Osteoblast (primary cell): ENCODE results near the gene CD79B. TPM values are rescaled to one million over a fixed set of nuclear protein-coding genes. Genes with fewer than 3 reads are reported as not detected.
A peak's percentile ranks its signal among the peaks of the same experiment; 100 is the strongest.
"Not testable (repeated sequence)": the region's sequence is repeated elsewhere in the genome, so short reads cannot be mapped to it uniquely, and the experiment has no call there.

ENCODE experiments used
- DNase-seq: peaks from one replicate; pipeline ENCODE4 v3.0.0; 2011; ENCODE audit warnings: low spot score, mixed read lengths; ENCODE audit not compliant: insufficient read length; ENCODE audit errors: missing footprints
- H2AFZ ChIP-seq: 2 replicates; pipeline ENCODE4 v1.6.0; 2011; ENCODE audit warnings: mild to moderate bottlenecking, low read length
- H3K27ac ChIP-seq: 2 replicates; pipeline ENCODE4 v1.5.1; 2011; ENCODE audit warnings: mild to moderate bottlenecking, low read depth, low read length, moderate library complexity
- H3K27me3 ChIP-seq: 2 replicates; pipeline ENCODE4 v1.6.0; 2012; ENCODE audit warnings: mild to moderate bottlenecking, control low read depth, inconsistent platforms, low read length, moderate library complexity; ENCODE audit not compliant: insufficient read depth
- H3K36me3 ChIP-seq: 2 replicates; pipeline ENCODE4 v1.5.1; 2011; ENCODE audit warnings: mild to moderate bottlenecking, low read length, control low read depth, moderate library complexity; ENCODE audit not compliant: insufficient read depth
- H3K4me1 ChIP-seq: 2 replicates; pipeline ENCODE4 v1.5.1; 2011; ENCODE audit warnings: mild to moderate bottlenecking, low read length, control low read depth, moderate library complexity; ENCODE audit not compliant: insufficient read depth
- H3K4me2 ChIP-seq: 2 replicates; pipeline ENCODE4 v1.6.0; 2011; ENCODE audit warnings: mild to moderate bottlenecking, low read length; ENCODE audit not compliant: insufficient read depth
- H3K4me3 ChIP-seq: fragments of 200-600 bp; sonication (generic); 3 replicates; pipeline ENCODE4 v1.5.1; 2012; ENCODE audit warnings: mild to moderate bottlenecking, low read length, inconsistent platforms; ENCODE audit not compliant: insufficient read depth
- H3K79me2 ChIP-seq: 2 replicates; pipeline ENCODE4 v1.6.0; 2012; ENCODE audit warnings: mild to moderate bottlenecking, low read length, control low read depth, inconsistent platforms; ENCODE audit not compliant: insufficient read depth
- H3K9me3 ChIP-seq: 2 replicates; pipeline ENCODE4 v1.5.1; 2011; ENCODE audit warnings: low read depth, low read length, control low read depth
- H4K20me1 ChIP-seq: 2 replicates; pipeline ENCODE4 v1.6.0; 2012; ENCODE audit warnings: mild to moderate bottlenecking, low read length, control low read depth; ENCODE audit not compliant: insufficient read depth
- CTCF ChIP-seq: IDR thresholded peaks from 2 replicates; pipeline ENCODE4 v1.5.1; 2011; ENCODE audit warnings: mild to moderate bottlenecking, low read depth, low read length, moderate library complexity; ENCODE audit errors: extremely low read depth
- small RNA-seq: library from RNA; depleted of rRNA; stranded (forward); fragments of <200 nt; gene quantifications from one replicate; pipeline ENCODE3, GENCODE V24; 2012
- total RNA-seq: library from RNA; depleted of rRNA; stranded (reverse); fragments of >200 nt; gene quantifications from 2 replicates; pipeline ENCODE4 v1.2.3, GENCODE V29; 2012

CD79B gene
- total RNA-seq, 1 donor, result 0.36 TPM

DNA sequence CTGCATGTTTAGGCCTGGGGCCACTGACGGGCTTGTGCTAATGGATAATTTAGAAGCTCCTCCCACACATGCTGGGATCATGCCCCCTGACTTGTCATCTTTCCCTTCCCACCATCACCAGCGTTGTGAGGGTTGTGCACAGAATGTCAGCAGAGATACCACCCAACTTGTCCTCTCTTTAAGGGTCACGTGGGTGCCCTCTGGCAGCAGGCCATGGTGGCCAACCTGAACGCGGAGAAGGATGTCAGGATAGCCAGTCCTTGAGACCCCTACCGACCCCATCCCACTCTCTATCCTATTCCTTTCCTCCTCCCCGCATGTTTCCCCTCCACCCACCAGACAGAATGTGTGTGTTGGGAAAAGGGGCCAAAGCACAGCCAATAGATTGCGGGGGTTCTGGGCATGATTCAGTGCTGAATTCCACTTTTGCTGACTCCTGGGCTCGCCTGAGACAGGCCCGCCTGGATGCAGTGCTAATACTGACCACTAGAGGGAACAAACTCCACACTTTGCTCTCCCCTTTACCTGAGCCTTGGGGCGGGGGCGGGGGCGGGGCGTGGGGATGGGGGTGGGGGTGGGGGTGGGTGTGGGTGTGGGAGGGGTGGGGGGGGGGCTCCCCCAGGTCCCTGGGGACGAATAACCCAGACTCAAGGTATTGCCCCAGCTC, 50.1 kb downstream of the CD79B start, which contains the start of gene GH2:
TSS of gene GH2 (minus strand) at position 10 of the 667 bp plus-strand sequence. CDS start 143 bp downstream, outside the sequence.
- no peaks in the 10 kb centered on the region for H3K9me3 ChIP-seq
- H3K4me3 ChIP-seq, result no peak within 1 kb of the TSS
- no peaks in the 10 kb centered on the region for H3K27me3 ChIP-seq
- H2AFZ ChIP-seq, result no peak within 1 kb of the TSS
- H3K4me2 ChIP-seq, result no peak within 1 kb of the TSS
- no peaks in the 10 kb centered on the region for H3K79me2 ChIP-seq
- no peaks in the 10 kb centered on the region for H3K36me3 ChIP-seq
- no peak within 1 kb of the TSS for H3K27ac ChIP-seq
- H4K20me1 ChIP-seq, result no peaks in the 10 kb centered on the region
- no peaks in the 10 kb centered on the region for H3K4me1 ChIP-seq
- peak; percentile 93 for DNase-seq
- peak; percentile 51 for TF ChIP-seq CTCF

DNA sequence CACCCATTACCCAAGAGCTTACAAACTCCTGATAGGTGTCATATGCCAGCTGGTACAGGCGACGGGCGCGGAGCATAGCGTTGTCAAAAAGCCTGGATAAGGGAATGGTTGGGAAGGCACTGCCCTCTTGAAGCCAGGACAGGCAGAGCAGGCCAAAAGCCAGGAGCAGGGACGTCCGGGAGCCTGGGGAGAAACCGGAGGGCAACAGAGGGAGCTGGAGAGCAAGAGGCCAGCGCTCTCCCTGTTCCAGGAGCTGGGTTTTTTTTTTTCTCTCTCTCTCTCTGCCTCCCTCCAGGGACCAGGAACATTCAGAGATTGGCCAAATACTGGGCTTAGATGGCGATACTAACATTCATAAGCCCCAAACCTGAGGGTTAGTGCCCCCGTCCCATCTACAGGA, 50.8 kb downstream of the CD79B start:
- not testable (repeated sequence) for H3K27me3 ChIP-seq, DNase-seq, H3K27ac ChIP-seq, H3K79me2 ChIP-seq, H3K36me3 ChIP-seq, H3K4me2 ChIP-seq, H3K9me3 ChIP-seq, H3K4me3 ChIP-seq, H2AFZ ChIP-seq, H3K4me1 ChIP-seq, H4K20me1 ChIP-seq

GRCh38 chr17:63880706-63881105, 51.4 kb downstream of the CD79B start:
- Histone ChIP-seq H3K27me3 (no peaks in the 10 kb centered on the region), H2AFZ (no peak overlapping the region), H3K4me2 (no peak overlapping the region), H3K9me3 (no peaks in the 10 kb centered on the region), H3K36me3 (no peaks in the 10 kb centered on the region), H3K27ac (no peak overlapping the region), H3K4me1 (no peaks in the 10 kb centered on the region), H4K20me1 (no peaks in the 10 kb centered on the region), H3K4me3 (no peak overlapping the region), H3K79me2 (no peaks in the 10 kb centered on the region)
- no peak for DNase-seq
- TF ChIP-seq CTCF, result no peak

Small RNAs within 50 kb of the gene (small RNA-seq; reads per million reads assigned to genes)
- gene AC040958.1 (not detected), gene AC127029.1 (not detected), gene GH1 (not detected)

Other genes starting within 250 kb of the CD79B start
- 4.3 and 5.9 TPM in 2 replicates for gene LIMD2, start 232.2 kb downstream of the CD79B start, total RNA-seq
- 29.7 and 35.4 TPM in 2 replicates for gene STRADA, start 190.5 kb downstream of the CD79B start, total RNA-seq
- gene CCDC47, start 158.7 kb downstream of the CD79B start, total RNA-seq, result 69.0 and 77.1 TPM in 2 replicates
- 69.0 and 77.4 TPM in 2 replicates for gene DDX42, start 158.2 kb downstream of the CD79B start, total RNA-seq
- gene PSMC5, start 104.9 kb downstream of the CD79B start, total RNA-seq, result 34.0 and 36.5 TPM in 2 replicates
- 43.0 and 45.2 TPM in 2 replicates for gene FTSJ3, start 104.7 kb downstream of the CD79B start, total RNA-seq
- gene SMARCD2, start 89.6 kb downstream of the CD79B start, total RNA-seq, result 53.9 and 54.8 TPM in 2 replicates
- gene CSH2, start 58.7 kb downstream of the CD79B start, total RNA-seq, result not detected in 2 replicates
- gene GH2, start 50.4 kb downstream of the CD79B start, total RNA-seq, result not detected in 2 replicates
- not detected in 2 replicates for gene CSH1, start 35.8 kb downstream of the CD79B start, total RNA-seq
- not detected in 2 replicates for gene CSHL1, start 21.1 kb downstream of the CD79B start, total RNA-seq
- not detected in 2 replicates for gene GH1, start 13.5 kb downstream of the CD79B start, total RNA-seq
- under 0.01 TPM in 1 of 2 replicates, not detected in the other for gene SCN4A, start 40.6 kb upstream of the CD79B start, total RNA-seq
- 0.36 and 0.88 TPM in 2 replicates for gene PRR29, start 66.0 kb upstream of the CD79B start, total RNA-seq
- 6.5 and 8.5 TPM in 2 replicates for gene ICAM2, start 88.3 kb upstream of the CD79B start, total RNA-seq
- gene ERN1, start 197.8 kb upstream of the CD79B start, total RNA-seq, result 12.1 and 12.7 TPM in 2 replicates